ENCODE data around the gene SLC7A8. TPM values are rescaled to one million over a fixed set of nuclear protein-coding genes. Genes with fewer than 3 reads are reported as not detected.

The SLC7A8 gene
- total and polyA plus RNA-seq, 10 of the 15 experiments (the other 5 are each of a cell fraction or from before 2014, with no cell fraction given) = 0.06 to 0.28 (median 0.21) TPM; not detected in 7

GRCh38 chr14:23185063-23185462, 1.6 kb upstream of the SLC7A8 start:
- RAD21 ChIA-PET (ENCODE audit: unreplicated experiment) = interaction anchor here (1.5 kb wide), 1 partner anchor 65 kb away, joined by 4 read pairs; no protein-coding TSS in a partner anchor
- no TSS peak for BruUV-seq (replicated peaks)
- intact Hi-C loops (cut with micrococcal nuclease; ENCODE audit: unreplicated experiment) = no loop called here
- in situ Hi-C loops (cut with MboI) = loop anchor here (10.0 kb wide), 1 partner anchor 60 kb away; no protein-coding TSS in a partner anchor
- SMC1A ChIA-PET (ENCODE audit: uncharacterized antibody, unreplicated experiment) = interaction anchor here (1.1 to 5.3 kb wide), 2 partner anchors 64 to 116 kb away, joined by 3 to 34 read pairs; no protein-coding TSS in a partner anchor
- Histone ChIP-seq H3K4me3 (no peak overlapping the region), H3K4me2 (ENCODE audit: control insufficient read depth, insufficient read depth) (no peak overlapping the region), H2AFZ (ENCODE audit: control insufficient read depth, low read depth, low read length) (no peak overlapping the region), H3K27ac (ENCODE audit: control insufficient read depth, insufficient read depth) (no peak overlapping the region), H4K20me1 (ENCODE audit: control insufficient read depth, insufficient read depth) (no peaks in the 10 kb centered on the region), H3K4me1 (ENCODE audit: control insufficient read depth, insufficient read depth, low read length) (peaks cover 7% of the 10 kb centered on the region; the same call in 1 of the 2 replicates), H3K9me3 (replicated peaks; ENCODE audit: control insufficient read depth, insufficient read depth, low read length) (no peaks in the 10 kb centered on the region), H3K36me3 (ENCODE audit: control insufficient read depth in 2 of 2, insufficient read depth in 2 of 2, low read length in 1 of 2) (no peaks in the 10 kb centered on the region), H3K27me3 (replicated peaks in 1 of 2; ENCODE audit: control insufficient read depth in 2 of 2, insufficient read depth in 2 of 2, low read length in 1 of 2) (peaks cover 3 to 12% of the 10 kb centered on the region in 2 experiments), H3K9ac (ENCODE audit: control insufficient read depth, insufficient read depth, low read length) (no peak overlapping the region), H3K79me2 (ENCODE audit: control insufficient read depth, insufficient read depth, low read length) (no peaks in the 10 kb centered on the region)
- POLR2A ChIA-PET = no interaction called here
- CTCF ChIA-PET = interaction anchor here (2.1 to 8.5 kb wide), 3 partner anchors 12 to 116 kb away, joined by 7 to 127 read pairs (median 9); no protein-coding TSS in a partner anchor
- 29% methylated on average over 3 of the region's 3 CpGs for WGBS (ENCODE audit: insufficient coverage, insufficient replicate concordance, low lambda C conversion rate, missing lambda C conversion rate)
- DNase-seq (ENCODE audit: low read depth, low spot score) = no peak
- FAIRE-seq = no peak
- no peak for TF ChIP-seq SKIL (IDR thresholded peaks at IDR 0.05; ENCODE audit: low read depth, poor library complexity, severe bottlenecking)
- no peak for ATAC-seq

- ChIA-PET CTCF (interaction anchor here (2.1 to 8.5 kb wide), 2 partner anchors 61 to 114 kb away, joined by 7 to 127 read pairs; no protein-coding TSS in a partner anchor), RAD21 (ENCODE audit: unreplicated experiment) (no interaction called here), POLR2A (interaction anchor here (0.6 kb wide), 1 partner anchor 650 kb away, joined by 3 read pairs; no protein-coding TSS in a partner anchor), SMC1A (ENCODE audit: uncharacterized antibody, unreplicated experiment) (interaction anchor here (0.8 to 5.3 kb wide), 2 partner anchors 62 to 89 kb away, joined by 3 to 34 read pairs; partner anchors contain the start of gene ACIN1)
- no peak overlapping the region for H3K9ac ChIP-seq (ENCODE audit: control insufficient read depth, insufficient read depth, low read length)
- H2AFZ ChIP-seq (ENCODE audit: control insufficient read depth, low read depth, low read length) = no peak overlapping the region
- no peaks in the 10 kb centered on the region for H4K20me1 ChIP-seq (ENCODE audit: control insufficient read depth, insufficient read depth)
- H3K9me3 ChIP-seq (replicated peaks; ENCODE audit: control insufficient read depth, insufficient read depth, low read length) = no peaks in the 10 kb centered on the region
- H3K4me1 ChIP-seq (ENCODE audit: control insufficient read depth, insufficient read depth, low read length) = peaks cover 7% of the 10 kb centered on the region; the same call in 1 of the 2 replicates
- 0 out of 2 replicates have a peak overlapping the region, but pooled peaks have one; percentile 20 for H3K4me3 ChIP-seq
- peaks cover 3 to 12% of the 10 kb centered on the region in 2 experiments for H3K27me3 ChIP-seq (replicated peaks in 1 of 2; ENCODE audit: control insufficient read depth in 2 of 2, insufficient read depth in 2 of 2, low read length in 1 of 2)
- ATAC-seq = no peak
- intact Hi-C loops (cut with micrococcal nuclease; ENCODE audit: unreplicated experiment) (no loop called here), in situ Hi-C loops (cut with MboI) (loop anchor here (10.0 kb wide), 1 partner anchor 58 kb away; no protein-coding TSS in a partner anchor)
- H3K79me2 ChIP-seq (ENCODE audit: control insufficient read depth, insufficient read depth, low read length) = no peaks in the 10 kb centered on the region
- no peak overlapping the region for H3K27ac ChIP-seq (ENCODE audit: control insufficient read depth, insufficient read depth)
- FAIRE-seq = no peak
- no peaks in the 10 kb centered on the region for H3K36me3 ChIP-seq (ENCODE audit: control insufficient read depth in 2 of 2, insufficient read depth in 2 of 2, low read length in 1 of 2)
- peak overlapping the region; percentile 31 for H3K4me2 ChIP-seq (ENCODE audit: control insufficient read depth, insufficient read depth)
- 0% methylated on average over 4 of the region's 4 CpGs for WGBS (ENCODE audit: insufficient coverage, insufficient replicate concordance, low lambda C conversion rate, missing lambda C conversion rate)
- TF ChIP-seq SMARCA5 (IDR thresholded peaks at IDR 0.05) (no peak), HCFC1 (IDR thresholded peaks at IDR 0.05; ENCODE audit: low read length) (no peak), TCF12 (IDR thresholded peaks at IDR 0.05; ENCODE audit: low read depth, low read length) (no peak), TCF7 (IDR thresholded peaks at IDR 0.05; ENCODE audit: borderline replicate concordance) (no peak), ZNF217 (IDR thresholded peaks at IDR 0.05) (no peak), NFIC (IDR thresholded peaks at IDR 0.05; ENCODE audit: low read depth, low read length) (no peak), PBX3 (IDR thresholded peaks at IDR 0.05; ENCODE audit: insufficient replicate concordance, low read depth, low read length) (no peak), ZSCAN29 (IDR thresholded peaks at IDR 0.05) (no peak), HDGF (IDR thresholded peaks at IDR 0.05) (no peak)
- BruUV-seq (replicated peaks) = no TSS peak
- DNase-seq (ENCODE audit: low read depth, low spot score) = no peak
Observed at GRCh38 chr14:23183158-23183470, 346 bp downstream of the SLC7A8 start.

All from GM12878 (cell line).